RWPE1 (cell line): ENCODE measurements around the gene MAML3.

ENCODE experiments used
- CTCF ChIA-PET: fragments of 350-600 bp; sonication (Branson Sonifier 250); formaldehyde crosslinking; extraction: SDS; loops from one replicate; lab custom pipeline; 2021; lab: Yijun Ruan, JAX
- POLR2A ChIA-PET: fragments of 400-600 bp; formaldehyde crosslinking; extraction: SDS; loops from one replicate; lab custom pipeline; 2020; ENCODE audit warnings: antibody characterized with exemption; ENCODE audit not compliant: low non-redundant PET; lab: Yijun Ruan, JAX
- DNase-seq: peaks from one replicate; pipeline ENCODE4 v3.0.0; 2012; ENCODE audit warnings: low spot score
- H3K27ac ChIP-seq: fragments of 450-650 bp; 2 replicates; pipeline ENCODE4 v1.5.1; 2017
- CTCF ChIP-seq: fragments of 450-650 bp; conservative IDR thresholded peaks from 2 replicates; pipeline ENCODE4 v1.5.1; 2017; ENCODE audit warnings: low read depth, mild to moderate bottlenecking

Gene MAML3

GRCh38 chr4:139853309-139853708, 300.7 kb downstream of the MAML3 start:
- DNase-seq, result no peak
- H3K27ac ChIP-seq, result no peak overlapping the region
- no peak for TF ChIP-seq CTCF
- ChIA-PET CTCF (interaction anchor here (0.6 kb wide), 1 partner anchor 10 kb away, joined by 9 read pairs; no protein-coding TSS in a partner anchor), POLR2A (no interaction called here)

- POLR2A ChIA-PET, result no interaction called here
- CTCF ChIA-PET, result interaction anchor here (0.7 kb wide), 1 partner anchor 421 kb away, joined by 3 read pairs; no protein-coding TSS in a partner anchor
- TF ChIP-seq CTCF, result no peak
- no peak for DNase-seq
- H3K27ac ChIP-seq, result no peak overlapping the region
Measured at GRCh38 chr4:139852612-139853269, 301.2 kb downstream of the MAML3 start.

- POLR2A ChIA-PET, result no interaction called here
Measured at GRCh38 chr4:139851639-139852038, 302.3 kb downstream of the MAML3 start.

GRCh38 chr4:139851133-139851532, 302.9 kb downstream of the MAML3 start:
- H3K27ac ChIP-seq, result no peak overlapping the region
- POLR2A ChIA-PET, result no interaction called here
- no peak for TF ChIP-seq CTCF
- no peak for DNase-seq
- CTCF ChIA-PET, result no interaction called here

More at GRCh38 chr4:139851639-139852038, 302.3 kb downstream of the MAML3 start:
- no peak overlapping the region for H3K27ac ChIP-seq
- TF ChIP-seq CTCF, result no peak
- CTCF ChIA-PET, result no interaction called here
- no peak for DNase-seq

- POLR2A ChIA-PET, result no interaction called here
- no peak for TF ChIP-seq CTCF
- CTCF ChIA-PET, result no interaction called here
- DNase-seq, result no peak
- H3K27ac ChIP-seq, result no peak overlapping the region
Measured at GRCh38 chr4:139849219-139849618, 304.8 kb downstream of the MAML3 start.

- H3K27ac ChIP-seq, result no peak overlapping the region
- POLR2A ChIA-PET, result no interaction called here
- DNase-seq, result no peak
- no peak for TF ChIP-seq CTCF
- CTCF ChIA-PET, result no interaction called here
Measured at GRCh38 chr4:139848028-139848427, 306.0 kb downstream of the MAML3 start.
